Upper lobe of left lung (tissue), 4 donors: ENCODE data around the gene CACHD1.

ENCODE experiments used
- EP300 ChIP-seq, 4 donors: sonication (generic); formaldehyde crosslinking; IDR thresholded peaks; one replicate each; pipeline ENCODE4 v1.5.1; 2017; ENCODE audit warnings: antibody characterized with exemption in 4 of 4, control low read depth in 2 of 4
- POLR2A ChIP-seq, 4 donors: fragments of 450-650 bp; IDR thresholded peaks; one replicate each; pipeline ENCODE4 v1.5.1; 2016 to 2017; ENCODE audit warnings: antibody characterized with exemption in 4 of 4, mild to moderate bottlenecking in 2 of 4
- POLR2AphosphoS5 ChIP-seq, 2 donors: sonication (generic); formaldehyde crosslinking; IDR thresholded peaks; one replicate each; pipeline ENCODE4 v1.5.1; 2017; ENCODE audit warnings: antibody characterized with exemption in 2 of 2
- TF ChIP-seq, protein P1 (sequence below), 6 experiments: fragments of 450-650 bp in 4 of 6; fragments of 200-600 bp in 2 of 6; sonication (generic) in 2 of 6; IDR thresholded peaks; one replicate each; pipeline ENCODE4 v1.5.1; 2016 to 2019; ENCODE audit warnings: antibody characterized with exemption in 6 of 6

DNA sequence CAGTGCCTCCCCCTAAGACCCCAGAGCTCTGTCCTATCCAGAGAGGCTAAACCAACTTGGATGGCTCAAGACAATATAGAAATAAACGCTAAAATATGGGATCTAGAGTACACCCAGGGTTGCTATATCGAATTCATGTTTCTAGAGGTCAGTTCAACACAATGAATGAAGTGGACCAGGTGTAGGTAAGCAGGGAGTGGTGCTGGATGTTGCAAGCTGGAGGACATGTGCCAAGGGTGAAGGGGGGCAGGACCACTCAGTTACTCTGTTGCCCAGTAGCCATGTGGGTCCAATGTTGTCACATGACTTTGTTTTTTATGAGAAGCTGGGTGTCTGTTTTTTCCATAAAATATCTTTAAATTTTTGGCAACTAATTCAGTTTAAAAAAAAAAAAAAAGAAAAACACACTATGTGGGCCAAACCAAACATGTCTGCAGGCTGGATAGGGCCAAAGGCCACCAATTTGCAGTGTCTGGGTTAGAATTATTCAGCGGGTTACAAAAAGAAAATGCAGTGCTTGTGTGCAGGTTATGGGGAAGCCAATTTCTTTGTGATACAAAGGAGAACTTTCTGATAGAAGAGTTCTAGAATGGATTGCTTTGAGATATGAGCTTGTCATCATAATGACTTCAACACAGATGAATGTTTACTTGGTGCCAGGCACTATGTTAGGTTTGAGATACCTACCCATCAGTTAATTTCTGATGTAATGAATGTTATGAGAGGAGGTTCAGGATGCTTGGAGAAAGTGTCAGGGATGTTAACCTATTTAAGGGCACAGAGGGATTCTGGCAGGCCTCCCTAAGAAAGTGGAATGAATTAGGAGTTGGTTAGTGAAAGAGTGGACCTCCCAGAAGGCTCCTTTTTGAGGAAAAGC, 8.9 kb downstream of the CACHD1 start:
- TF ChIP-seq, protein P1, sequence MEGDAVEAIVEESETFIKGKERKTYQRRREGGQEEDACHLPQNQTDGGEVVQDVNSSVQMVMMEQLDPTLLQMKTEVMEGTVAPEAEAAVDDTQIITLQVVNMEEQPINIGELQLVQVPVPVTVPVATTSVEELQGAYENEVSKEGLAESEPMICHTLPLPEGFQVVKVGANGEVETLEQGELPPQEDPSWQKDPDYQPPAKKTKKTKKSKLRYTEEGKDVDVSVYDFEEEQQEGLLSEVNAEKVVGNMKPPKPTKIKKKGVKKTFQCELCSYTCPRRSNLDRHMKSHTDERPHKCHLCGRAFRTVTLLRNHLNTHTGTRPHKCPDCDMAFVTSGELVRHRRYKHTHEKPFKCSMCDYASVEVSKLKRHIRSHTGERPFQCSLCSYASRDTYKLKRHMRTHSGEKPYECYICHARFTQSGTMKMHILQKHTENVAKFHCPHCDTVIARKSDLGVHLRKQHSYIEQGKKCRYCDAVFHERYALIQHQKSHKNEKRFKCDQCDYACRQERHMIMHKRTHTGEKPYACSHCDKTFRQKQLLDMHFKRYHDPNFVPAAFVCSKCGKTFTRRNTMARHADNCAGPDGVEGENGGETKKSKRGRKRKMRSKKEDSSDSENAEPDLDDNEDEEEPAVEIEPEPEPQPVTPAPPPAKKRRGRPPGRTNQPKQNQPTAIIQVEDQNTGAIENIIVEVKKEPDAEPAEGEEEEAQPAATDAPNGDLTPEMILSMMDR (IDR thresholded peaks at IDR 0.05), result no peak
- TF ChIP-seq POLR2AphosphoS5 (IDR thresholded peaks at IDR 0.05), result no peak
- TF ChIP-seq POLR2A (IDR thresholded peaks at IDR 0.05), result no peak
- TF ChIP-seq EP300 (IDR thresholded peaks at IDR 0.05), result no peak
